Parathyroid adenoma (tissue), 2 donors: ENCODE results near the gene DACT1.

Source experiments
- H2AFZ ChIP-seq: fragments of 300-600 bp; sonication (generic); one replicate; pipeline ENCODE4 v1.7.0; 2017; ENCODE audit warnings: antibody characterized with exemption, mild to moderate bottlenecking
- H3K27ac ChIP-seq: fragments of 300-600 bp; sonication (generic); one replicate; pipeline ENCODE4 v1.7.0; 2017
- H3K27me3 ChIP-seq: fragments of 300-600 bp; sonication (generic); one replicate; pipeline ENCODE4 v1.7.0; 2017; ENCODE audit warnings: low read length; ENCODE audit not compliant: control insufficient read depth, insufficient read depth
- H3K36me3 ChIP-seq: fragments of 300-600 bp; sonication (generic); one replicate; pipeline ENCODE4 v1.7.0; 2017; ENCODE audit warnings: low read length; ENCODE audit not compliant: control insufficient read depth, insufficient read depth
- H3K4me1 ChIP-seq: fragments of 300-600 bp; sonication (generic); one replicate; pipeline ENCODE4 v1.7.0; 2017; ENCODE audit warnings: control low read depth
- H3K4me2 ChIP-seq: fragments of 300-600 bp; sonication (generic); one replicate; pipeline ENCODE4 v1.7.0; 2017; ENCODE audit warnings: low read length
- H3K4me3 ChIP-seq: fragments of 300-600 bp; sonication (generic); one replicate; pipeline ENCODE4 v1.7.0; 2017; ENCODE audit warnings: low read depth, low read length
- H3K79me2 ChIP-seq: fragments of 300-600 bp; sonication (generic); one replicate; pipeline ENCODE4 v1.7.0; 2017; ENCODE audit warnings: control low read depth
- H3K9ac ChIP-seq: fragments of 300-600 bp; sonication (generic); one replicate; pipeline ENCODE4 v1.7.0; 2017; ENCODE audit warnings: mild to moderate bottlenecking
- H3K9me3 ChIP-seq: fragments of 300-600 bp; sonication (generic); one replicate; pipeline ENCODE4 v1.7.0; 2017; ENCODE audit warnings: low read length; ENCODE audit not compliant: control insufficient read depth
- CTCF ChIP-seq: fragments of 300-600 bp; sonication (generic); IDR thresholded peaks from one replicate; pipeline ENCODE4 v1.7.0; 2017; ENCODE audit warnings: antibody characterized with exemption, mild to moderate bottlenecking
- donor health status: primary hyperparathyroidism.

Gene DACT1

GRCh38 chr14:58645641-58646040, 7.9 kb downstream of the DACT1 start:
- Histone ChIP-seq H3K27ac (no peak overlapping the region), H3K4me2 (no peak overlapping the region), H3K4me1 (no peaks in the 10 kb centered on the region), H3K27me3 (no peaks in the 10 kb centered on the region), H3K9ac (no peak overlapping the region), H3K79me2 (no peaks in the 10 kb centered on the region), H3K4me3 (no peak overlapping the region), H3K36me3 (no peaks in the 10 kb centered on the region), H2AFZ (no peak overlapping the region), H3K9me3 (no peaks in the 10 kb centered on the region)
- no peak for TF ChIP-seq CTCF

GRCh38 chr14:58646479-58646878, 8.7 kb downstream of the DACT1 start:
- no peaks in the 10 kb centered on the region for H3K9me3 ChIP-seq
- no peaks in the 10 kb centered on the region for H3K4me1 ChIP-seq
- no peaks in the 10 kb centered on the region for H3K27me3 ChIP-seq
- no peak overlapping the region for H3K27ac ChIP-seq
- H3K9ac ChIP-seq, result no peak overlapping the region
- H2AFZ ChIP-seq, result no peak overlapping the region
- H3K4me2 ChIP-seq, result no peak overlapping the region
- H3K79me2 ChIP-seq, result no peaks in the 10 kb centered on the region
- H3K4me3 ChIP-seq, result no peak overlapping the region
- no peaks in the 10 kb centered on the region for H3K36me3 ChIP-seq
- TF ChIP-seq CTCF, result no peak

DNA sequence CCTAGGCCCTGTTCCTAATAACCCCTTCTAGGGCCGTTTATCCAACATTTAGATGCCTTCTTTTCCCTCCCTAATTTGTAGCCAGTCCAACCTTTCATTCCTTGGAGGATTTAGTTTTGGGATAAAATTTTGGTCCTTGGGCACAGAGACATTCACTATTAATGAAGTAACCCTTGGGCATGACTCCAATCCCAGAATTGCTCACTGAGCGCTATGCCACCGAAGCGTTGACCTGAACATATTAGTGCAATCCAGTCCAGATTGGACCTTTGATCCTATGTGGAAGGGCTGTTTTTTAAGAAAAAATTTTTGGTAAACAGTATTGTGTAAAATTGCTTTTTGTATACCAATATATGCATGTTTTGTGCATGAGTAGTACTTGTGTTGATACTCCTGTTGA, 10.0 kb downstream of the DACT1 start:
- TF ChIP-seq CTCF, result no peak
- Histone ChIP-seq H3K9ac (no peak overlapping the region), H3K9me3 (no peaks in the 10 kb centered on the region), H3K27me3 (no peaks in the 10 kb centered on the region), H3K4me3 (no peak overlapping the region), H3K79me2 (no peaks in the 10 kb centered on the region), H3K4me2 (no peak overlapping the region), H3K36me3 (no peaks in the 10 kb centered on the region), H3K4me1 (no peaks in the 10 kb centered on the region), H3K27ac (no peak overlapping the region), H2AFZ (no peak overlapping the region)

DNA sequence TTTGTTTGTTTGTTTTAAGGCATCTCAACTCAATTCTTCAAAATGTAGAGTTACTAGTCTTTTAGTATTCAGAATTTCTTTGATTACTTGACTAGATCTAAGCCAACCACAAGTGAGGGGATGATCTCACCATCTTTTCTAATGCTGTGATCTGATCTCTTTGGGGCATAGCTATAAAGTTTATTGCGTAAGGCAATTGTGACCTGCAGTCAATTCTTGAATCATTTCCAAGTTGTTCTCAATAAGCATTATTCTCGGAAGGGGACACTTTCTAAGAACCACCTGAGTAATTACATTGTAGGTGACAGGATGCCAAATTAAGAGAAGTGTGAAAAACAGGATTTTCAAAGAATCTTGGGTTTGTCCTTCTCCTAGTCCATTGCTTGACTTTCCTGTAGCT, 13.1 kb downstream of the DACT1 start:
- Histone ChIP-seq H3K4me1 (no peaks in the 10 kb centered on the region), H3K27ac (no peak overlapping the region), H3K9ac (no peak overlapping the region), H3K36me3 (no peaks in the 10 kb centered on the region), H3K4me3 (no peak overlapping the region), H3K79me2 (no peaks in the 10 kb centered on the region), H2AFZ (no peak overlapping the region), H3K9me3 (no peaks in the 10 kb centered on the region), H3K27me3 (no peaks in the 10 kb centered on the region), H3K4me2 (no peak overlapping the region)
- TF ChIP-seq CTCF, result no peak

DNA sequence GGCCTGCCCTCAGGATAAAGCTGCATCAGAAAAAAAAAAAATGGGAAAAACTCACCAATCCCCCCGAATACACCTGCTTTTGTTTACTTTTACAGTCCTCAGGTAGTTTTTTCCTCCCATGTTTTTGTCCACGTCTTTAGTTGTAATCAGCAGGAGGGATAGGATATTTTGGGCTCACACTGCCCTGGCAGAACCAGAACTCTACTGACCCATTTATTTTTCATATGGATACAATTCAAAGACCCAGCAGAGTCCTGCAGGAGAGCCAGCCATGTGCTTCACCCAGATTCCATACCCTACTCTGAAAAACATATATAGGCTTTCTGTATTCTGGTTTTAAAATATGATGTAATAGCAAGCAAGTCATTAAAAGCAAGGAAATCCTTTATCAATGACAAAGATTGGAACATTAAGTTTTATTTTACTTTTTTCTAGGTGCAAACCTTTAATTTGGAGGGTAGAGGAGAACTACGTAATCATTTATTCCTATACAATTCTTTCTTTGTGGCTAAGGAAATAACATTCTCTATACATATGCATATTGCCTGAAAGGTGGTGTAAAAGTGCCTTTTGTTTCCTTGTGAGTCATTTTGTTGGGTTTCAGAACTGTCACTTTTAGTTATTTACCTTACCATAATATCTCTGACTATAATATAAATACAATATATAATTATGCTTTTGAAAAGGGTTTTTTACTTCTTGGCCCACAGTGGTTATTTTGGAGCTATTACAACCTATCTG, 19.1 kb downstream of the DACT1 start:
- H3K9me3 ChIP-seq, result no peaks in the 10 kb centered on the region
- no peak overlapping the region for H2AFZ ChIP-seq
- no peaks in the 10 kb centered on the region for H3K27me3 ChIP-seq
- no peak overlapping the region for H3K4me3 ChIP-seq
- H3K4me2 ChIP-seq, result no peak overlapping the region
- H3K27ac ChIP-seq, result no peak overlapping the region
- TF ChIP-seq CTCF, result no peak
- no peaks in the 10 kb centered on the region for H3K4me1 ChIP-seq
- H3K9ac ChIP-seq, result no peak overlapping the region
- no peaks in the 10 kb centered on the region for H3K36me3 ChIP-seq
- no peaks in the 10 kb centered on the region for H3K79me2 ChIP-seq
